SK-N-SH (cell line): ENCODE measurements around the gene TIGAR. TPM values are rescaled to one million over a fixed set of nuclear protein-coding genes. Genes with fewer than 3 reads are reported as not detected.

Source experiments
- CTCF ChIA-PET: fragments of 300-600, 350-600 bp; formaldehyde crosslinking; extraction: SDS; loops from one replicate; lab custom pipeline; 2021; lab: Yijun Ruan, JAX
- POLR2A ChIA-PET: fragments of 350-600 bp; sonication (Branson Sonifier 250); formaldehyde crosslinking; extraction: SDS; loops from one replicate; lab custom pipeline; 2020; ENCODE audit warnings: antibody characterized with exemption, inconsistent platforms; lab: Yijun Ruan, JAX
- DNase-seq: peaks from one replicate; pipeline ENCODE4 v3.0.0; 2012
- H2AFZ ChIP-seq: fragments of 200-600 bp; sonication (generic); 2 replicates; pipeline ENCODE4 v1.8.1; 2016; ENCODE audit warnings: antibody characterized with exemption, mild to moderate bottlenecking, low read depth
- H3F3A ChIP-seq: fragments of 200-600 bp; sonication (generic); replicated peaks from 2 replicates; pipeline ENCODE3; 2016; ENCODE audit warnings: antibody characterized with exemption, mild to moderate bottlenecking; ENCODE audit not compliant: insufficient read depth
- H3K27ac ChIP-seq, 2 experiments: fragments of 200-500 bp in 1 of 2; fragments of 200-600 bp in 1 of 2; sonication (Bioruptor generic) in 1 of 2; sonication (generic), shearing (Covaris generic) in 1 of 2; 2 replicates each; pipeline versions ENCODE4 v1.5.1 to v1.6.1; 2014 to 2016; ENCODE audit warnings: low read depth in 2 of 2, inconsistent platforms in 1 of 2, low read length in 1 of 2, mild to moderate bottlenecking in 1 of 2, mixed read lengths in 1 of 2
- H3K27me3 ChIP-seq: fragments of 200-600 bp; sonication (generic), shearing (Covaris generic); 2 replicates; pipeline ENCODE4 v1.6.1; 2016; ENCODE audit warnings: mixed run types; ENCODE audit not compliant: insufficient read depth
- H3K36me3 ChIP-seq, 2 experiments: fragments of 200-500 bp in 1 of 2; fragments of 200-600 bp in 1 of 2; sonication (Bioruptor generic) in 1 of 2; sonication (generic) in 1 of 2; replicated peaks in 1 of 2; 2 replicates each; pipeline versions ENCODE3 to v1.5.1; 2014 to 2016; ENCODE audit warnings: low read length in 1 of 2, mild to moderate bottlenecking in 1 of 2; ENCODE audit not compliant: insufficient read depth in 2 of 2, control insufficient read depth in 1 of 2
- H3K4me1 ChIP-seq, 2 experiments: fragments of 200-500 bp in 1 of 2; fragments of 200-600 bp in 1 of 2; sonication (Bioruptor generic) in 1 of 2; sonication (generic), shearing (Covaris generic) in 1 of 2; 2 replicates each; pipeline versions ENCODE4 v1.5.1 to v1.6.1; 2014 to 2016; ENCODE audit warnings: low read depth in 1 of 2, low read length in 1 of 2, mixed run types in 1 of 2; ENCODE audit not compliant: insufficient read depth in 2 of 2, control insufficient read depth in 1 of 2
- H3K4me2 ChIP-seq: fragments of 200-600 bp; sonication (generic), shearing (Covaris generic); 2 replicates; pipeline ENCODE4 v1.6.1; 2017; ENCODE audit warnings: mixed run types
- H3K4me3 ChIP-seq, 2 experiments: fragments of 200-500 bp in 1 of 2; fragments of 200-600 bp in 1 of 2; sonication (Bioruptor generic) in 1 of 2; sonication (generic), shearing (Covaris generic) in 1 of 2; 2 replicates each; pipeline versions ENCODE4 v1.5.1 to v1.8.1; 2014 to 2016; ENCODE audit warnings: low read depth in 2 of 2, inconsistent platforms in 1 of 2, low read length in 1 of 2, mild to moderate bottlenecking in 1 of 2, mixed read lengths in 1 of 2, moderate library complexity in 1 of 2
- H3K79me2 ChIP-seq: fragments of 200-600 bp; sonication (generic); 2 replicates; pipeline ENCODE4 v1.8.1; 2017; ENCODE audit warnings: mild to moderate bottlenecking; ENCODE audit not compliant: insufficient read depth
- H3K9ac ChIP-seq: fragments of 200-600 bp; sonication (generic); 2 replicates; pipeline ENCODE4 v1.6.1; 2017; ENCODE audit warnings: mixed run types
- H3K9me2 ChIP-seq: fragments of 200-600 bp; sonication (generic); 2 replicates; pipeline ENCODE4 v1.6.1; 2017; ENCODE audit warnings: mixed run types
- H3K9me3 ChIP-seq: fragments of 200-600 bp; sonication (generic); 2 replicates; pipeline ENCODE4 v1.6.1; 2017; ENCODE audit warnings: mixed run types, mild to moderate bottlenecking, moderate library complexity
- H4K20me1 ChIP-seq: fragments of 200-600 bp; sonication (generic); 2 replicates; pipeline ENCODE4 v1.6.1; 2017; ENCODE audit warnings: mild to moderate bottlenecking, mixed run types; ENCODE audit not compliant: insufficient read depth
- CHD2 ChIP-seq: fragments of 150-350 bp; IDR thresholded peaks from 2 replicates; pipeline ENCODE4 v1.6.1; 2018; ENCODE audit warnings: low read length; ENCODE audit not compliant: partially characterized antibody
- CTCF ChIP-seq: fragments of 200-600 bp; sonication (generic); IDR thresholded peaks from 2 replicates; pipeline ENCODE4 v1.6.1; 2017; ENCODE audit warnings: antibody characterized with exemption, mild to moderate bottlenecking, moderate library complexity
- FOXJ3 ChIP-seq: sonication (generic); formaldehyde crosslinking; IDR thresholded peaks from 2 replicates; pipeline ENCODE4 v1.5.1; 2020; ENCODE audit warnings: mild to moderate bottlenecking, missing genetic modification reagents
- FOXM1 ChIP-seq: IDR thresholded peaks from 2 replicates; pipeline ENCODE4 v1.4.0; 2012; ENCODE audit warnings: low read depth, mild to moderate bottlenecking
- JUND ChIP-seq: IDR thresholded peaks from 2 replicates; pipeline ENCODE4 v1.4.0; 2012
- MAX ChIP-seq: IDR thresholded peaks from 2 replicates; pipeline ENCODE4 v1.4.0; 2012; ENCODE audit warnings: low read depth
- MXI1 ChIP-seq: IDR thresholded peaks from 2 replicates; pipeline ENCODE4 v1.6.1; 2012; ENCODE audit warnings: mild to moderate bottlenecking, low read depth, low read length, improper control_type of control experiment
- NFIC ChIP-seq: IDR thresholded peaks from 2 replicates; pipeline ENCODE4 v1.4.0; 2012; ENCODE audit warnings: borderline replicate concordance
- NRF1 ChIP-seq: IDR thresholded peaks from 2 replicates; pipeline ENCODE4 v1.6.1; 2012; ENCODE audit warnings: low read depth, mild to moderate bottlenecking, low read length
- RAD21 ChIP-seq: IDR thresholded peaks from 2 replicates; pipeline ENCODE4 v1.6.1; 2012; ENCODE audit warnings: mild to moderate bottlenecking, low read length
- REST ChIP-seq: IDR thresholded peaks from 2 replicates; pipeline ENCODE4 v1.6.1; 2012; ENCODE audit warnings: mild to moderate bottlenecking, low read depth, low read length, moderate library complexity
- RXRA ChIP-seq: IDR thresholded peaks from 2 replicates; pipeline ENCODE4 v1.4.0; 2012; ENCODE audit warnings: low read depth, mild to moderate bottlenecking, borderline replicate concordance
- SMC3 ChIP-seq: IDR thresholded peaks from 2 replicates; pipeline ENCODE4 v1.6.1; 2012; ENCODE audit warnings: low read depth, low read length, improper control_type of control experiment
- USF2 ChIP-seq: fragments of 150-350 bp; IDR thresholded peaks from 2 replicates; pipeline ENCODE4 v1.6.1; 2017; ENCODE audit warnings: antibody characterized with exemption, low read length, low read depth, borderline replicate concordance
- WGBS: methylation state at CpG from one replicate; pipeline ENCODE4 v1.1.6; 2017; ENCODE audit warnings: low lambda C conversion rate; 5-methylcytosine and 5-hydroxymethylcytosine counted together
- polyA plus RNA-seq, 3 experiments: library from polyadenylated mRNA; depleted of rRNA; stranded (reverse); fragments of >200 nt; gene quantifications; 2 replicates each; pipeline ENCODE4 v1.2.3, GENCODE V29; 2012

TIGAR gene
- polyA plus RNA-seq, 1 of the 3 experiments (the other 2 are of a cell fraction), result 8.3 TPM

- H3K9me2 ChIP-seq, result no peaks in the 10 kb centered on the region
- 83% methylated on average over 4 of the region's 4 CpGs for WGBS
- no peak overlapping the region for H3K27ac ChIP-seq
- no peak overlapping the region for H2AFZ ChIP-seq
- no peaks in the 10 kb centered on the region for H3K79me2 ChIP-seq
- H3K27me3 ChIP-seq, result no peaks in the 10 kb centered on the region
- H4K20me1 ChIP-seq, result no peaks in the 10 kb centered on the region
- no peaks in the 10 kb centered on the region for H3K9me3 ChIP-seq
- CTCF ChIA-PET, result interaction anchor here (0.6 to 1.7 kb wide), 16 partner anchors 9 to 791 kb away, joined by 3 to 6 read pairs (median 4); partner anchors contain the start of gene FGF23
- no peaks in the 10 kb centered on the region for H3F3A ChIP-seq
- TF ChIP-seq SMC3, result peak; percentile 42; the same call in 1 of the 2 replicates
- no peak for TF ChIP-seq NRF1
- peak; percentile 50 for TF ChIP-seq CTCF
- TF ChIP-seq RAD21, result peak; percentile 62
- no peak for TF ChIP-seq FOXJ3
- no peak for TF ChIP-seq FOXM1
- no peak for TF ChIP-seq MXI1
- POLR2A ChIA-PET, result no interaction called here
- peak; percentile 46 for DNase-seq
- H3K4me3 ChIP-seq, result no peak overlapping the region; a peak in 1 of 4 replicates
- H3K9ac ChIP-seq, result no peak overlapping the region
- H3K4me2 ChIP-seq, result no peak overlapping the region
- H3K36me3 ChIP-seq, result peaks cover 21 to 46% of the 10 kb centered on the region in 2 experiments
- H3K4me1 ChIP-seq, result no peaks in the 10 kb centered on the region
These were observed 32.8 kb downstream of the TIGAR start for GRCh38 chr12:4353785-4354208.

- no peaks in the 10 kb centered on the region for H3K9me2 ChIP-seq
- no peaks in the 10 kb centered on the region for H4K20me1 ChIP-seq
- 92% methylated on average over 3 of the region's 3 CpGs for WGBS
- no peak for DNase-seq
- no peaks in the 10 kb centered on the region for H3F3A ChIP-seq
- H3K27ac ChIP-seq, result no peak overlapping the region
- H3K4me3 ChIP-seq, result no peak overlapping the region; a peak in 1 of 4 replicates
- H3K9me3 ChIP-seq, result no peaks in the 10 kb centered on the region
- no peak overlapping the region for H2AFZ ChIP-seq
- no peak overlapping the region for H3K9ac ChIP-seq
- no peak overlapping the region for H3K4me2 ChIP-seq
- TF ChIP-seq RXRA (no peak), MXI1 (no peak)
- H3K79me2 ChIP-seq, result no peaks in the 10 kb centered on the region
- no peaks in the 10 kb centered on the region for H3K4me1 ChIP-seq
- H3K36me3 ChIP-seq, result peaks cover 15 to 37% of the 10 kb centered on the region in 2 experiments
- CTCF ChIA-PET, result interaction anchor here (0.7 to 1.6 kb wide), 4 partner anchors 25 to 171 kb away, joined by 3 to 4 read pairs (median 3); no protein-coding TSS in a partner anchor
- H3K27me3 ChIP-seq, result no peaks in the 10 kb centered on the region
- POLR2A ChIA-PET, result no interaction called here
These were observed 34.4 kb downstream of the TIGAR start for GRCh38 chr12:4355156-4356040.

GRCh38 chr12:4356041-4356327 is 35.0 kb downstream of the TIGAR start:
- CTCF ChIA-PET, result interaction anchor here (0.7 to 1.6 kb wide), 6 partner anchors 15 to 171 kb away, joined by 3 to 4 read pairs (median 3); no protein-coding TSS in a partner anchor
- Histone ChIP-seq H3K4me3 (no peak overlapping the region; a peak in 1 of 4 replicates), H3K9ac (no peak overlapping the region), H3K4me2 (no peak overlapping the region), H2AFZ (no peak overlapping the region), H3K9me3 (no peaks in the 10 kb centered on the region), H3K4me1 (no peaks in the 10 kb centered on the region), H3F3A (no peaks in the 10 kb centered on the region), H3K9me2 (no peaks in the 10 kb centered on the region), H3K27me3 (no peaks in the 10 kb centered on the region), H3K36me3 (peaks cover 15 to 34% of the 10 kb centered on the region in 2 experiments), H3K27ac (no peak overlapping the region), H3K79me2 (no peaks in the 10 kb centered on the region), H4K20me1 (no peaks in the 10 kb centered on the region)
- POLR2A ChIA-PET, result no interaction called here
- DNase-seq, result peak; percentile 39
- no peak for TF ChIP-seq FOXM1
- no peak for TF ChIP-seq MAX
- TF ChIP-seq CHD2, result no peak
- TF ChIP-seq USF2, result no peak
- no peak for TF ChIP-seq REST
- TF ChIP-seq JUND, result no peak
- peak; percentile 61 for TF ChIP-seq RAD21
- TF ChIP-seq NFIC, result no peak
- no peak for TF ChIP-seq FOXJ3
